DOHH2 (cell line): Measurements from ENCODE around the gene RBM17.

Experiments used
- H3F3A ChIP-seq: fragments of 200-600 bp; sonication (generic), shearing (Covaris generic); 2 replicates; pipeline ENCODE4 v1.6.0; 2016; ENCODE audit warnings: antibody characterized with exemption, mild to moderate bottlenecking; ENCODE audit not compliant: control insufficient read depth, insufficient read depth
- H3K27ac ChIP-seq: fragments of 200-600 bp; sonication (generic); 2 replicates; pipeline ENCODE4 v1.5.1; 2014; ENCODE audit warnings: low read depth, mild to moderate bottlenecking, low read length, moderate library complexity
- H3K27me3 ChIP-seq: fragments of 200-600 bp; sonication (generic); 2 replicates; pipeline ENCODE4 v1.6.1; 2014; ENCODE audit warnings: mild to moderate bottlenecking, low read length, mixed read lengths; ENCODE audit not compliant: control insufficient read depth
- H3K36me3 ChIP-seq: fragments of 200-600 bp; sonication (generic); 2 replicates; pipeline ENCODE4 v1.6.1; 2014; ENCODE audit warnings: mild to moderate bottlenecking, low read length, moderate library complexity, mixed read lengths; ENCODE audit not compliant: control insufficient read depth
- H3K4me1 ChIP-seq: fragments of 200-600 bp; sonication (generic); 2 replicates; pipeline ENCODE4 v1.6.1; 2014; ENCODE audit warnings: mild to moderate bottlenecking, low read length, mixed read lengths; ENCODE audit not compliant: control insufficient read depth
- H3K4me2 ChIP-seq: fragments of 200-600 bp; sonication (generic); 2 replicates; pipeline ENCODE4 v1.6.0; 2014; ENCODE audit warnings: mild to moderate bottlenecking, low read length, moderate library complexity
- H3K4me3 ChIP-seq: fragments of 200-600 bp; sonication (generic); 2 replicates; pipeline ENCODE4 v1.5.1; 2014; ENCODE audit warnings: mild to moderate bottlenecking, low read length, mixed read lengths
- H3K79me2 ChIP-seq: fragments of 200-600 bp; sonication (generic); 2 replicates; pipeline ENCODE4 v1.6.1; 2014; ENCODE audit warnings: mild to moderate bottlenecking, low read length, mixed read lengths; ENCODE audit not compliant: control insufficient read depth
- H3K9me2 ChIP-seq: fragments of 200-600 bp; sonication (generic); replicated peaks from 2 replicates; pipeline ENCODE4 v1.6.1; 2014; ENCODE audit warnings: mild to moderate bottlenecking, low read length, mixed read lengths; ENCODE audit not compliant: control insufficient read depth
- H3K9me3 ChIP-seq: fragments of 200-600 bp; sonication (generic); 2 replicates; pipeline ENCODE4 v1.6.1; 2014; ENCODE audit warnings: antibody characterized with exemption, low read length, mixed read lengths; ENCODE audit not compliant: control insufficient read depth, insufficient read depth
- H4K20me1 ChIP-seq: fragments of 200-600 bp; sonication (generic); 2 replicates; pipeline ENCODE4 v1.6.0; 2014; ENCODE audit warnings: low read depth, mild to moderate bottlenecking, antibody characterized with exemption, low read length, moderate library complexity; ENCODE audit not compliant: control insufficient read depth, insufficient read depth
- CTCF ChIP-seq: fragments of 200-600 bp; sonication (generic); IDR thresholded peaks from one replicate; pipeline ENCODE4 v1.5.1; 2014; ENCODE audit warnings: antibody characterized with exemption, mild to moderate bottlenecking, low read depth, low read length; ENCODE audit not compliant: poor library complexity, severe bottlenecking
- EZH2phosphoT487 ChIP-seq: fragments of 200-600 bp; sonication (generic); IDR thresholded peaks from 2 replicates; pipeline ENCODE4 v1.6.1; 2017; ENCODE audit warnings: borderline replicate concordance, mild to moderate bottlenecking, antibody characterized with exemption, low read length, moderate library complexity, mixed read lengths

RBM17 gene

GRCh38 chr10:6048281-6049030 is 40.4 kb upstream of the RBM17 start:
- 0 out of 2 replicates have a peak, but pooled peaks cover 7% of the 10 kb centered on the region for H3F3A ChIP-seq
- H3K9me2 ChIP-seq: no peaks in the 10 kb centered on the region
- H3K27ac ChIP-seq: no peak overlapping the region
- H3K4me2 ChIP-seq: no peak overlapping the region
- no peak for TF ChIP-seq EZH2phosphoT487
- no peak for TF ChIP-seq CTCF
- H3K4me1 ChIP-seq: peaks cover 65% of the 10 kb centered on the region
- H3K4me3 ChIP-seq: no peak overlapping the region
- H4K20me1 ChIP-seq: no peaks in the 10 kb centered on the region
- no peaks in the 10 kb centered on the region for H3K36me3 ChIP-seq
- peaks cover 29% of the 10 kb centered on the region for H3K27me3 ChIP-seq
- H3K9me3 ChIP-seq: no peaks in the 10 kb centered on the region
- H3K79me2 ChIP-seq: no peaks in the 10 kb centered on the region

GRCh38 chr10:6049031-6049400 is 39.8 kb upstream of the RBM17 start:
- H4K20me1 ChIP-seq: no peaks in the 10 kb centered on the region
- H3K27me3 ChIP-seq: peaks cover 29% of the 10 kb centered on the region
- H3K9me2 ChIP-seq: no peaks in the 10 kb centered on the region
- no peaks in the 10 kb centered on the region for H3K9me3 ChIP-seq
- TF ChIP-seq CTCF (no peak), EZH2phosphoT487 (no peak)
- no peak overlapping the region for H3K4me2 ChIP-seq
- H3K79me2 ChIP-seq: no peaks in the 10 kb centered on the region
- H3K4me3 ChIP-seq: no peak overlapping the region
- H3F3A ChIP-seq: 0 out of 2 replicates have a peak, but pooled peaks cover 7% of the 10 kb centered on the region
- H3K4me1 ChIP-seq: peaks cover 68% of the 10 kb centered on the region
- no peak overlapping the region for H3K27ac ChIP-seq
- H3K36me3 ChIP-seq: no peaks in the 10 kb centered on the region

GRCh38 chr10:6050801-6051445 is 37.9 kb upstream of the RBM17 start:
- H3K79me2 ChIP-seq: no peaks in the 10 kb centered on the region
- H3F3A ChIP-seq: 0 out of 2 replicates have a peak, but pooled peaks cover 1% of the 10 kb centered on the region
- peak overlapping the region; percentile 55 for H3K4me3 ChIP-seq
- no peaks in the 10 kb centered on the region for H4K20me1 ChIP-seq
- H3K27me3 ChIP-seq: peaks cover 23% of the 10 kb centered on the region
- H3K4me2 ChIP-seq: peak overlapping the region; percentile 66
- peak overlapping the region; percentile 28 for H3K27ac ChIP-seq
- TF ChIP-seq CTCF (peak; percentile 33), EZH2phosphoT487 (no peak)
- no peaks in the 10 kb centered on the region for H3K9me2 ChIP-seq
- H3K9me3 ChIP-seq: no peaks in the 10 kb centered on the region
- no peaks in the 10 kb centered on the region for H3K36me3 ChIP-seq
- H3K4me1 ChIP-seq: peaks cover 55% of the 10 kb centered on the region
